Ureter (tissue), 1 donor: ENCODE data around the gene DVL2. TPM values are rescaled to one million over a fixed set of nuclear protein-coding genes. Genes with fewer than 3 reads are reported as not detected.

Source experiments
- total RNA-seq: library from RNA; stranded (reverse); gene quantifications from one replicate; pipeline ENCODE4 v1.2.4, GENCODE V29; 2023
- donor health status: DM: yes; HTN: yes; CAD: no.

Gene DVL2
- total RNA-seq, 1 donor from 2014 or later: 38.4 TPM

Other genes with a start within 250 kb of the DVL2 start
- 1.9 TPM for gene ALOX12, start 238.5 kb downstream of the DVL2 start, total RNA-seq
- gene RNASEK, start 221.9 kb downstream of the DVL2 start, total RNA-seq: 151 TPM
- gene BCL6B, start 211.5 kb downstream of the DVL2 start, total RNA-seq: 21.6 TPM
- 6.7 TPM for gene SLC16A13, start 198.5 kb downstream of the DVL2 start, total RNA-seq
- 2.8 TPM for gene SLC16A11, start 190.4 kb downstream of the DVL2 start, total RNA-seq
- gene CLEC10A, start 154.3 kb downstream of the DVL2 start, total RNA-seq: 5.1 TPM
- gene ASGR2, start 119.7 kb downstream of the DVL2 start, total RNA-seq: not detected
- 2.6 TPM for gene ASGR1, start 55.1 kb downstream of the DVL2 start, total RNA-seq
- 26.8 TPM for gene DLG4, start 14.7 kb downstream of the DVL2 start, total RNA-seq
- gene ACADVL, start 14.6 kb downstream of the DVL2 start, total RNA-seq: 855 TPM
- gene PHF23, start 4.9 kb upstream of the DVL2 start, total RNA-seq: 37.6 TPM
- gene GABARAP, start 7.9 kb upstream of the DVL2 start, total RNA-seq: 453 TPM
- 116 TPM for gene CTDNEP1, start 17.2 kb upstream of the DVL2 start, total RNA-seq
- 46.3 TPM for gene ELP5, start 17.7 kb upstream of the DVL2 start, total RNA-seq
- gene CLDN7, start 28.0 kb upstream of the DVL2 start, total RNA-seq: 157 TPM
- 11.2 TPM for gene SLC2A4, start 47.2 kb upstream of the DVL2 start, total RNA-seq
- gene YBX2, start 60.1 kb upstream of the DVL2 start, total RNA-seq: not detected
- 425 TPM for gene EIF5A, start 73.1 kb upstream of the DVL2 start, total RNA-seq
- gene GPS2, start 80.8 kb upstream of the DVL2 start, total RNA-seq: 67.6 TPM
- 49.6 TPM for gene NEURL4, start 94.8 kb upstream of the DVL2 start, total RNA-seq
- 12.7 TPM for gene ACAP1, start 102.0 kb upstream of the DVL2 start, total RNA-seq
- 11.5 TPM for gene KCTD11, start 117.6 kb upstream of the DVL2 start, total RNA-seq
- gene TMEM95, start 120.6 kb upstream of the DVL2 start, total RNA-seq: not detected
- 12.3 TPM for gene TNK1, start 146.6 kb upstream of the DVL2 start, total RNA-seq
- 43.0 TPM for gene PLSCR3, start 160.0 kb upstream of the DVL2 start, total RNA-seq
- gene TMEM256, start 169.6 kb upstream of the DVL2 start, total RNA-seq: 115 TPM
- 22.3 TPM for gene NLGN2, start 173.3 kb upstream of the DVL2 start, total RNA-seq
- gene SPEM1, start 185.8 kb upstream of the DVL2 start, total RNA-seq: not detected
- not detected for gene SPEM2, start 191.1 kb upstream of the DVL2 start, total RNA-seq
- gene SPEM3, start 194.3 kb upstream of the DVL2 start, total RNA-seq: not detected
- 8.1 TPM for gene TMEM102, start 200.9 kb upstream of the DVL2 start, total RNA-seq
- gene FGF11, start 205.0 kb upstream of the DVL2 start, total RNA-seq: 3.5 TPM
- gene CHRNB1, start 210.5 kb upstream of the DVL2 start, total RNA-seq: 6.8 TPM
- gene ZBTB4, start 245.1 kb upstream of the DVL2 start, total RNA-seq: 65.5 TPM
- not detected for gene SLC35G6, start 246.9 kb upstream of the DVL2 start, total RNA-seq
- 151 TPM for gene POLR2A, start 249.8 kb upstream of the DVL2 start, total RNA-seq